Hematopoietic multipotent progenitor cell treated with erythropoietin and hydrocortisone succinate and interleukin-3 and kit ligand, for 8 days (in vitro differentiated cells): ENCODE data around the gene NME9.

Experiments
- DNase-seq: peaks from one replicate; pipeline ENCODE4 v3.0.0-alpha.2; 2015

NME9 gene

GRCh38 chr3:138270245-138270644, 59.4 kb downstream of the NME9 start:
- DNase-seq, result no peak

GRCh38 chr3:138267083-138267482, 62.6 kb downstream of the NME9 start:
- DNase-seq, result no peak

- DNase-seq, result no peak
Measured at GRCh38 chr3:138265745-138266144, 63.9 kb downstream of the NME9 start.

- DNase-seq, result no peak
Measured at GRCh38 chr3:138263104-138263503, 66.5 kb downstream of the NME9 start.

GRCh38 chr3:138260611-138261010, 69.0 kb downstream of the NME9 start:
- peak; percentile 20 for DNase-seq

GRCh38 chr3:138259126-138259525, 70.5 kb downstream of the NME9 start:
- DNase-seq, result no peak

DNA sequence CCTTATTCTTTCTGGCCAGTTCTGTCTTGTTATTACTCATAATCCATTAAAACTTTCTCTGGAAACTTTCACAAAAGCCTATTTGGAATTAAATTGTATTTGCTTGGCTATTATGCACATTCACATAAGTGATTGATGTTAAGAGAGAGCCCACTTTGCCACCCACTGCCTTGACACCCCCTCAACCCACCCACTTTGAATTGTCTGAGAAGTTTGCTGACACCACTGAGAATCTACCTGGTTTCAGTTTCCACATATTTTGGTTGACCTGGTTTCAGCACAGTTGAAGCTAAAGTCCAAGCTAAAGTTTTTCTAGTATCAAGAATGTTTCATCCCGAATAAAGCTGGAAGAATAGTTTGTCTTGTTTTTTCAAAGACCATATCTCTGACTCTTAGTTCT, 71.7 kb downstream of the NME9 start:
- DNase-seq, result no peak

DNA sequence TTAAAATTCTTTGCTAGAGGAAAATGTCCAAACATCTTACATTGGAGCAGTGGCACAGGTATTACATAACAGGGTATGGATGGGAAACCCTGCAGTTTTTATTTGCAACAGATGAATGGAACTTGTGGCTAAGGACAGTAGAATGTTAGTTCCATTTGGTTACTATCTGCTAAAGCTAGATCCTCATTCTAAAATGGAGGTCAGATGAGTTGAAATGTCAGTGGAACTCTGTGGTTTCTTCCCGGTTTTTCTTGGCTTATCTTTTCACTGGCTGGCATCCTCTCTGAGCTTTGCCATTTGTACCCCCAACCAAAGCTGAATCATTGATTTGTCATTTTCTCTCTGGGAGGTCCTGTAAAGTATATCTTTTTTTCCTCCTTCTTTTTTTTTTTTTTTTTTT, 73.6 kb downstream of the NME9 start:
- DNase-seq, result no peak

- no peak for DNase-seq
Measured at GRCh38 chr3:138254216-138254615, 75.4 kb downstream of the NME9 start.

GRCh38 chr3:138253609-138254008, 76.0 kb downstream of the NME9 start:
- no peak for DNase-seq
